HepG2 (cell line): ENCODE results near the gene ZNF444. TPM values are rescaled to one million over a fixed set of nuclear protein-coding genes. Genes with fewer than 3 reads are reported as not detected.
A peak's percentile ranks its signal among the peaks of the same experiment; 100 is the strongest.

ENCODE experiments used
- BORCS8-MEF2B ChIP-seq: sonication (generic); formaldehyde crosslinking; IDR thresholded peaks from 2 replicates; pipeline ENCODE4 v1.8.0; 2022; ENCODE audit warnings: mild to moderate bottlenecking, missing genetic modification reagents
- CSRNP1 ChIP-seq: sonication (generic); formaldehyde crosslinking; IDR thresholded peaks from 2 replicates; pipeline ENCODE4 v1.8.1; 2023; ENCODE audit warnings: mild to moderate bottlenecking, missing genetic modification reagents
- FIP1L1 ChIP-seq: fragments of 200-400 bp; formaldehyde crosslinking; IDR thresholded peaks from 2 replicates; pipeline ENCODE4 v1.6.1; 2018; ENCODE audit warnings: low read depth, mild to moderate bottlenecking, low read length, moderate library complexity, borderline replicate concordance; ENCODE audit not compliant: insufficient read depth
- FOSL2 ChIP-seq: sonication (generic); formaldehyde crosslinking; IDR thresholded peaks from 2 replicates; pipeline ENCODE4 v1.4.0; 2020; ENCODE audit warnings: missing genetic modification reagents
- HMGXB3 ChIP-seq: sonication (generic); formaldehyde crosslinking; IDR thresholded peaks from 2 replicates; pipeline ENCODE4 v1.4.0; 2020; ENCODE audit warnings: missing genetic modification reagents, borderline replicate concordance
- HOMEZ ChIP-seq: IDR thresholded peaks from 2 replicates; pipeline ENCODE4 v1.6.1; 2016; ENCODE audit warnings: low read depth
- MAFF ChIP-seq: IDR thresholded peaks from 2 replicates; pipeline ENCODE4 v1.6.1; 2011; ENCODE audit warnings: low read depth, low read length, improper control_type of control experiment
- PCBP2 ChIP-seq: fragments of 200-400 bp; formaldehyde crosslinking; optimal IDR thresholded peaks from 2 replicates; pipeline ENCODE3; 2018; ENCODE audit warnings: low read length, low read depth; ENCODE audit not compliant: poor library complexity, severe bottlenecking
- RFXAP ChIP-seq: sonication (generic); formaldehyde crosslinking; IDR thresholded peaks from 2 replicates; pipeline ENCODE4 v1.4.0; 2020; ENCODE audit warnings: missing genetic modification reagents, borderline replicate concordance
- ZNF30 ChIP-seq: sonication (generic); formaldehyde crosslinking; IDR thresholded peaks from 2 replicates; pipeline ENCODE4 v1.5.0; 2020; ENCODE audit warnings: mild to moderate bottlenecking, missing genetic modification reagents
- ZNF33A ChIP-seq: sonication (generic); formaldehyde crosslinking; IDR thresholded peaks from 2 replicates; pipeline ENCODE4 v1.5.1; 2020; ENCODE audit warnings: missing genetic modification reagents, mild to moderate bottlenecking, moderate library complexity, borderline replicate concordance
- ZNF501 ChIP-seq: sonication (generic); formaldehyde crosslinking; IDR thresholded peaks from 2 replicates; pipeline ENCODE4 v1.5.1; 2020; ENCODE audit warnings: mild to moderate bottlenecking, moderate library complexity, missing genetic modification reagents
- ZNF609 ChIP-seq: sonication (generic); formaldehyde crosslinking; IDR thresholded peaks from 2 replicates; pipeline ENCODE4 v1.4.0; 2020; ENCODE audit warnings: mild to moderate bottlenecking, missing genetic modification reagents, borderline replicate concordance
- polyA plus RNA-seq, 8 experiments: library from polyadenylated mRNA; depleted of rRNA in 3 of 8; stranded (reverse) in 7 of 8; unstranded in 1 of 8; fragments of >200 nt; fragmentation: Illumina TruSeq in 4 of 8; extraction: Trizol in 4 of 8; gene quantifications; 2 replicates each; pipeline versions ENCODE4 v1.2.1 to v1.2.3, GENCODE V29; 2011 to 2016; ENCODE audit warnings: low read depth in 4 of 8, missing spikeins in 1 of 8, mixed read lengths in 1 of 8; ENCODE audit not compliant: insufficient read depth in 1 of 8
- total RNA-seq, 5 experiments: library from RNA; depleted of rRNA; stranded (reverse); fragments of >200 nt; fragmentation: Illumina TruSeq; extraction: Trizol; gene quantifications; 2 replicates each; pipeline ENCODE4 v1.2.3, GENCODE V29; 2016; ENCODE audit warnings: low read depth in 1 of 5

The ZNF444 gene
- total and polyA plus RNA-seq, 2 of the 13 experiments (the other 11 are each of a cell fraction or from before 2014, with no cell fraction given): 27.4 to 30.3 TPM

GRCh38 chr19:56170261-56170660, 29.2 kb downstream of the ZNF444 start (continued):
- TF ChIP-seq MAFF: peak; percentile 98
- no peak; the same call in 1 of the 2 replicates for TF ChIP-seq HOMEZ
- no peak for TF ChIP-seq CSRNP1 (CRISPR knock-in tag)
- no peak for TF ChIP-seq FIP1L1
- TF ChIP-seq ZNF501: no peak; the same call in 1 of the 2 replicates
- no peak for TF ChIP-seq ZNF30 (CRISPR knock-in tag)
- TF ChIP-seq PCBP2: no peak
- peak; percentile 54; the same call in 1 of the 2 replicates for TF ChIP-seq HMGXB3 (CRISPR knock-in tag)
- peak; percentile 45; the same call in 1 of the 2 replicates for TF ChIP-seq ZNF609 (CRISPR knock-in tag)
- TF ChIP-seq RFXAP (CRISPR knock-in tag): no peak
- 0 out of 2 replicates have a peak, but pooled peaks have one; percentile 46 for TF ChIP-seq BORCS8-MEF2B (CRISPR knock-in tag)
- peak; percentile 95 for TF ChIP-seq FOSL2 (CRISPR knock-in tag)
- no peak for TF ChIP-seq ZNF33A (CRISPR knock-in tag)
